NT2/D1 (cell line): Measurements from ENCODE around the gene SOAT1.
"Not testable (repeated sequence)": the region's sequence is repeated elsewhere in the genome, so short reads cannot be mapped to it uniquely, and the experiment has no call there.

Experiments
- SUZ12 ChIP-seq: IDR thresholded peaks from 2 replicates; pipeline ENCODE4 v1.6.1; 2011; ENCODE audit not compliant: insufficient read length, insufficient read depth; ENCODE audit errors: extremely low read depth
- YY1 ChIP-seq: IDR thresholded peaks from 2 replicates; pipeline ENCODE4 v1.6.1; 2011; ENCODE audit not compliant: insufficient read length, insufficient read depth
- ZNF274 ChIP-seq: IDR thresholded peaks from 2 replicates; pipeline ENCODE4 v1.6.1; 2011; ENCODE audit warnings: mild to moderate bottlenecking, low read depth, low read length

GRCh38 chr1:179245426-179245825 is 48.2 kb upstream of the SOAT1 start:
- not testable (repeated sequence) for TF ChIP-seq ZNF274, YY1, SUZ12
